ENCODE data around the gene GPR162. TPM values are rescaled to one million over a fixed set of nuclear protein-coding genes. Genes with fewer than 3 reads are reported as not detected.

GPR162 gene
- total and polyA plus RNA-seq, 8 donors, result 0.41 to 8.8 (median 1.5) TPM

- Histone ChIP-seq H3K27me3 (no peaks in the 10 kb centered on the region), H3K36me3 (no peaks in the 10 kb centered on the region), H3K9me3 (no peaks in the 10 kb centered on the region), H3K4me3 (no peak overlapping the region), H3K27ac (no peak overlapping the region), H3K4me1 (no peaks in the 10 kb centered on the region)
- TF ChIP-seq CTCF (IDR thresholded peaks at IDR 0.05), result no peak
- FAIRE-seq, result no peak
- intact Hi-C loops (cut with DNase I), result no loop called here
- ATAC-seq, result no peak
- 58 to 68% methylated on average over 8 of the region's 8 CpGs for WGBS, 2 donors
- peak in 1 of 6 donors; percentile 38 for DNase-seq
These were observed 4.5 kb upstream of the GPR162 start for GRCh38 chr12:6817098-6817497.

GRCh38 chr12:6817662-6818157, 3.9 kb upstream of the GPR162 start:
- no peak for TF ChIP-seq CTCF (IDR thresholded peaks at IDR 0.05)
- WGBS, 2 donors, result 68 to 85% methylated on average over 20 of the region's 20 CpGs
- intact Hi-C loops (cut with DNase I), result no loop called here
- no peak for DNase-seq
- Histone ChIP-seq H3K27ac (no peak overlapping the region), H3K36me3 (no peaks in the 10 kb centered on the region), H3K4me1 (no peaks in the 10 kb centered on the region), H3K9me3 (no peaks in the 10 kb centered on the region), H3K27me3 (peaks cover 0 to 3% (median 0%) of the 10 kb centered on the region in 4 donors), H3K4me3 (no peak overlapping the region)
- ATAC-seq, result no peak
- FAIRE-seq, result no peak

- intact Hi-C loops (cut with DNase I), result no loop called here
- TF ChIP-seq CTCF (IDR thresholded peaks at IDR 0.05), result no peak
- Histone ChIP-seq H3K4me1 (no peaks in the 10 kb centered on the region), H3K9me3 (no peaks in the 10 kb centered on the region), H3K4me3 (no peak overlapping the region), H3K36me3 (no peaks in the 10 kb centered on the region), H3K27ac (no peak overlapping the region), H3K27me3 (peaks cover 0 to 3% (median 0%) of the 10 kb centered on the region in 4 donors)
- ATAC-seq, result peak in 2 of 4 donors; percentile 15 to 40
- peak in 1 of 6 donors; percentile 41 for DNase-seq
- no peak for FAIRE-seq
- WGBS, 2 donors, result 40 to 49% methylated on average over 10 of the region's 10 CpGs
These were observed 3.4 kb upstream of the GPR162 start for GRCh38 chr12:6818222-6818621.

- no peak for ATAC-seq
- no peaks in the 10 kb centered on the region for H3K4me1 ChIP-seq
- H3K27ac ChIP-seq, result no peak overlapping the region
- WGBS, 2 donors, result 66 to 75% methylated on average over 5 of the region's 5 CpGs
- intact Hi-C loops (cut with DNase I), result no loop called here
- TF ChIP-seq CTCF (IDR thresholded peaks at IDR 0.05), result no peak
- DNase-seq, result no peak
- H3K4me3 ChIP-seq, result no peak overlapping the region
- no peaks in the 10 kb centered on the region for H3K9me3 ChIP-seq
- H3K27me3 ChIP-seq, result peaks cover 0 to 3% (median 0%) of the 10 kb centered on the region in 4 donors
- FAIRE-seq, result no peak
- no peaks in the 10 kb centered on the region for H3K36me3 ChIP-seq
These were observed 3.0 kb upstream of the GPR162 start for GRCh38 chr12:6818645-6819044.
